Measurements from ENCODE around the gene LLPH. TPM values are rescaled to one million over a fixed set of nuclear protein-coding genes. Genes with fewer than 3 reads are reported as not detected.

LLPH gene
- total RNA-seq, 1 experiment from 2014 or later: 33.4 TPM

DNA sequence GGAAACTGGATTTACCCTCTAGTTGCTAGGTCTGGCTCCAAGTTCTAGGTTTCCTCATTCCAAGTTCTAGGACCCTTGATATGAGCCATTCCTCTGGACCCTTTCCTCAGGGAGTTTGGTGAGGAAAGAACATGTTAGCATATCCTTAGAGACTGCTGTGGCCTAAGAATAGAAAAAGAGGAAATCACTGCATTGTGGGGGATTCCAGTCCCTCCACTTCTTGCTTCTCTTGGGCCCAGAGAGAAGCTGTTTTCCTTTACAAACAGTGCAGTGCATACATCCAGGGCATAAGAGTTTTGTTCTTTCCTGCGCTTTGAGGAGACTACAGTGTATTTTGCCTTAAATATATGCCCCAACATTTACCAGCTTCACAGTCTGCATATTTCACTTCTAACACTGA lies 59.0 kb downstream of the LLPH start:
- Histone ChIP-seq H3K23ac (ENCODE audit: insufficient read length, low read depth, low read length) (no peak overlapping the region), H3K79me1 (ENCODE audit: insufficient read depth, low read depth, low read length, poor library complexity, severe bottlenecking) (no peaks in the 10 kb centered on the region), H4K8ac (replicated peaks; ENCODE audit: insufficient read length, low read depth, low read length) (no peak overlapping the region), H4K5ac (ENCODE audit: insufficient read length, low read depth, low read length) (no peak overlapping the region), H3T11ph (ENCODE audit: low read length) (no peak overlapping the region), H4K20me1 (ENCODE audit: control insufficient read depth, insufficient read depth, insufficient read length) (no peaks in the 10 kb centered on the region), H3K4me1 (ENCODE audit: insufficient read depth, low read length) (no peaks in the 10 kb centered on the region), H2BK120ac (ENCODE audit: low read depth, low read length, poor library complexity, severe bottlenecking) (no peak overlapping the region), H3K27ac (ENCODE audit: insufficient read length, low read depth, low read length) (no peak overlapping the region), H2BK15ac (ENCODE audit: low read depth, low read length) (no peak overlapping the region), H3K18ac (ENCODE audit: insufficient read length, low read depth, low read length) (no peak overlapping the region), H3K4me2 (ENCODE audit: insufficient read depth, insufficient read length, low read length) (no peak overlapping the region), H2BK5ac (ENCODE audit: insufficient read length, low read length) (no peak overlapping the region), H4K91ac (ENCODE audit: insufficient read length, low read depth, low read length) (no peak overlapping the region), H3K9ac (ENCODE audit: extremely low read depth, insufficient read length, low read length) (no peak overlapping the region), H2BK12ac (ENCODE audit: insufficient read length, low read depth, low read length) (no peak overlapping the region), H3K23me2 (ENCODE audit: insufficient read length, low read depth, low read length, poor library complexity, severe bottlenecking) (no peaks in the 10 kb centered on the region), H3K9me3 (ENCODE audit: control insufficient read depth, low read depth, low read length) (no peaks in the 10 kb centered on the region), H3K4ac (ENCODE audit: low read depth, low read length) (no peak overlapping the region), H2BK20ac (ENCODE audit: low read depth, low read length, poor library complexity, severe bottlenecking) (no peak overlapping the region), H3K56ac (ENCODE audit: insufficient read length, low read depth, low read length) (no peak overlapping the region), H2AFZ (ENCODE audit: low read length) (no peak overlapping the region), H3K79me2 (ENCODE audit: insufficient read depth, low read length) (no peaks in the 10 kb centered on the region), H3K27me3 (ENCODE audit: insufficient read depth, low read length) (no peaks in the 10 kb centered on the region), H3K14ac (ENCODE audit: insufficient read depth, low read length) (no peak overlapping the region), H2AK5ac (ENCODE audit: insufficient read length, low read length) (no peak overlapping the region)
- Mint-ChIP-seq H3K4me3 (no peak overlapping the region), H3K4me1 (0 out of 4 replicates have a peak, but pooled peaks cover 0 to 1% of the 10 kb centered on the region in 2 experiments), H3K27ac (no peak overlapping the region), H3K36me3 (ENCODE audit: insufficient read depth in 1 of 3, low read depth in 3 of 3) (peaks cover 0 to 4% (median 3%) of the 10 kb centered on the region in 3 experiments; a peak in 1 of 7 replicates), H3K9me3 (peaks cover 0 to 3% of the 10 kb centered on the region in 2 experiments; a peak in 1 of 5 replicates), H3K27me3 (ENCODE audit: low read depth) (no peaks in the 10 kb centered on the region)
- no CpG with 5 or more reads among the region's 1 CpG for WGBS (ENCODE audit: extremely low coverage, insufficient read length, low lambda C conversion rate)
- DNase-seq: no peak
- TF ChIP-seq, protein P1, sequence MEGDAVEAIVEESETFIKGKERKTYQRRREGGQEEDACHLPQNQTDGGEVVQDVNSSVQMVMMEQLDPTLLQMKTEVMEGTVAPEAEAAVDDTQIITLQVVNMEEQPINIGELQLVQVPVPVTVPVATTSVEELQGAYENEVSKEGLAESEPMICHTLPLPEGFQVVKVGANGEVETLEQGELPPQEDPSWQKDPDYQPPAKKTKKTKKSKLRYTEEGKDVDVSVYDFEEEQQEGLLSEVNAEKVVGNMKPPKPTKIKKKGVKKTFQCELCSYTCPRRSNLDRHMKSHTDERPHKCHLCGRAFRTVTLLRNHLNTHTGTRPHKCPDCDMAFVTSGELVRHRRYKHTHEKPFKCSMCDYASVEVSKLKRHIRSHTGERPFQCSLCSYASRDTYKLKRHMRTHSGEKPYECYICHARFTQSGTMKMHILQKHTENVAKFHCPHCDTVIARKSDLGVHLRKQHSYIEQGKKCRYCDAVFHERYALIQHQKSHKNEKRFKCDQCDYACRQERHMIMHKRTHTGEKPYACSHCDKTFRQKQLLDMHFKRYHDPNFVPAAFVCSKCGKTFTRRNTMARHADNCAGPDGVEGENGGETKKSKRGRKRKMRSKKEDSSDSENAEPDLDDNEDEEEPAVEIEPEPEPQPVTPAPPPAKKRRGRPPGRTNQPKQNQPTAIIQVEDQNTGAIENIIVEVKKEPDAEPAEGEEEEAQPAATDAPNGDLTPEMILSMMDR (conservative IDR thresholded peaks at IDR 0.05): no peak
